ENCODE data around the gene MRPS27.

Gene MRPS27

GRCh38 chr5:72284559-72285423 lies 35.2 kb downstream of the MRPS27 start:
- no peak overlapping the region for H3K4me3 Mint-ChIP-seq
- H3K36me3 Mint-ChIP-seq (ENCODE audit: low read depth): peaks cover 45% of the 10 kb centered on the region
- TF ChIP-seq CTCF (IDR thresholded peaks at IDR 0.05; ENCODE audit: unreplicated experiment in 3 of 3): no peak
- no peaks in the 10 kb centered on the region for H3K27me3 Mint-ChIP-seq (ENCODE audit: low read depth)
- H3K9me3 Mint-ChIP-seq: no peaks in the 10 kb centered on the region
- peaks cover 38% of the 10 kb centered on the region for H3K4me1 Mint-ChIP-seq
- H3K27ac Mint-ChIP-seq: peak overlapping the region in 1 of 3 experiments; percentile 9

GRCh38 chr5:72283358-72283757 lies 36.7 kb downstream of the MRPS27 start:
- no peaks in the 10 kb centered on the region for H3K27me3 Mint-ChIP-seq (ENCODE audit: low read depth)
- peaks cover 3% of the 10 kb centered on the region for H3K9me3 Mint-ChIP-seq
- no peak for TF ChIP-seq CTCF (IDR thresholded peaks at IDR 0.05; ENCODE audit: unreplicated experiment in 3 of 3)
- peak overlapping the region; percentile 84 to 95 (median 89) for H3K27ac Mint-ChIP-seq
- H3K4me3 Mint-ChIP-seq: no peak overlapping the region
- peaks cover 32% of the 10 kb centered on the region for H3K4me1 Mint-ChIP-seq
- H3K36me3 Mint-ChIP-seq (ENCODE audit: low read depth): peaks cover 48% of the 10 kb centered on the region

- H3K9me3 Mint-ChIP-seq: peaks cover 4% of the 10 kb centered on the region
- H3K36me3 Mint-ChIP-seq (ENCODE audit: low read depth): peaks cover 48% of the 10 kb centered on the region
- peaks cover 32% of the 10 kb centered on the region for H3K4me1 Mint-ChIP-seq
- no peaks in the 10 kb centered on the region for H3K27me3 Mint-ChIP-seq (ENCODE audit: low read depth)
- peak overlapping the region; percentile 84 to 95 (median 89) for H3K27ac Mint-ChIP-seq
- peak overlapping the region in 1 of 3 experiments; percentile 8 for H3K4me3 Mint-ChIP-seq
- TF ChIP-seq CTCF (IDR thresholded peaks at IDR 0.05; ENCODE audit: unreplicated experiment in 3 of 3): no peak
Observed at GRCh38 chr5:72282878-72283277, 37.2 kb downstream of the MRPS27 start.

- Mint-ChIP-seq H3K4me3 (peak overlapping the region in 1 of 3 experiments; percentile 19), H3K36me3 (ENCODE audit: low read depth) (peaks cover 50% of the 10 kb centered on the region), H3K4me1 (peaks cover 32% of the 10 kb centered on the region), H3K9me3 (peaks cover 11% of the 10 kb centered on the region), H3K27ac (peak overlapping the region; percentile 80 to 92 (median 89)), H3K27me3 (ENCODE audit: low read depth) (no peaks in the 10 kb centered on the region)
- TF ChIP-seq CTCF (IDR thresholded peaks at IDR 0.05; ENCODE audit: unreplicated experiment in 3 of 3): no peak
Observed at GRCh38 chr5:72281764-72282499, 38.1 kb downstream of the MRPS27 start.

GRCh38 chr5:72281430-72281763 lies 38.6 kb downstream of the MRPS27 start:
- peaks cover 50% of the 10 kb centered on the region for H3K36me3 Mint-ChIP-seq (ENCODE audit: low read depth)
- no peak for TF ChIP-seq CTCF (IDR thresholded peaks at IDR 0.05; ENCODE audit: unreplicated experiment in 3 of 3)
- H3K27me3 Mint-ChIP-seq (ENCODE audit: low read depth): no peaks in the 10 kb centered on the region
- H3K4me3 Mint-ChIP-seq: no peak overlapping the region
- peaks cover 14% of the 10 kb centered on the region for H3K9me3 Mint-ChIP-seq
- peaks cover 32% of the 10 kb centered on the region for H3K4me1 Mint-ChIP-seq
- H3K27ac Mint-ChIP-seq: peak overlapping the region; percentile 59 to 92 (median 89)
